Activated T-cell treated with anti-CD3 and anti-CD28 coated beads, Interleukin-2, amount 50 U/mL, for 72 hours (primary cell): ENCODE results near the gene NUF2. TPM values are rescaled to one million over a fixed set of nuclear protein-coding genes. Genes with fewer than 3 reads are reported as not detected.

Experiments
- ATAC-seq, 2 donors: fragments of 150-1000 bp; cut with Tn5 transposase; replicated peaks in 1 of 2; 2 replicates each; pipeline ENCODE4 v1.10.0; 2021; ENCODE audit warnings: moderate library complexity in 2 of 2, mild to moderate bottlenecking in 1 of 2
- DNase-seq, 2 donors: peaks; one replicate each; pipeline ENCODE4 v3.0.0; 2021 to 2022; ENCODE audit warnings: mixed read lengths in 1 of 2
- H3K27ac Mint-ChIP-seq: one replicate; pipeline ENCODE4 v1.8.0; 2022; ENCODE audit warnings: mild to moderate bottlenecking, moderate library complexity, mixed read lengths
- H3K27me3 Mint-ChIP-seq: one replicate; pipeline ENCODE4 v1.8.0; 2022; ENCODE audit warnings: low read depth, mixed read lengths
- H3K36me3 Mint-ChIP-seq, 2 donors: one replicate each; pipeline ENCODE4 v1.8.0; 2022; ENCODE audit warnings: mixed read lengths in 2 of 2, mild to moderate bottlenecking in 1 of 2; ENCODE audit not compliant: insufficient read depth in 2 of 2
- H3K4me1 Mint-ChIP-seq: one replicate; pipeline ENCODE4 v1.8.0; 2022; ENCODE audit warnings: low read depth, mixed read lengths
- H3K4me3 Mint-ChIP-seq, 2 donors: one replicate each; pipeline ENCODE4 v1.8.0; 2022; ENCODE audit warnings: mild to moderate bottlenecking in 2 of 2, mixed read lengths in 2 of 2, moderate library complexity in 2 of 2
- H3K9me3 Mint-ChIP-seq, 2 donors: one replicate each; pipeline ENCODE4 v1.8.0; 2022; ENCODE audit warnings: mixed read lengths in 2 of 2
- total RNA-seq, 2 donors: library from RNA; stranded (reverse); gene quantifications; one replicate each; pipeline ENCODE4 v1.2.3, GENCODE V29; 2022

The NUF2 gene
- total RNA-seq, 2 donors from 2014 or later = 56.5 to 59.6 TPM

- ATAC-seq (no peak), DNase-seq (no peak)
- H3K27me3 Mint-ChIP-seq = peaks cover 21% of the 10 kb centered on the region
- no peak overlapping the region for H3K4me3 Mint-ChIP-seq
- no peaks in the 10 kb centered on the region for H3K4me1 Mint-ChIP-seq
- peaks cover 0 to 1% of the 10 kb centered on the region in 2 donors for H3K9me3 Mint-ChIP-seq
- H3K27ac Mint-ChIP-seq = no peak overlapping the region
- no peaks in the 10 kb centered on the region for H3K36me3 Mint-ChIP-seq
Measured at GRCh38 chr1:163395790-163396189, 74.0 kb downstream of the NUF2 start.

GRCh38 chr1:163397451-163398200, 75.9 kb downstream of the NUF2 start:
- ATAC-seq (no peak), DNase-seq (no peak)
- H3K36me3 Mint-ChIP-seq = no peaks in the 10 kb centered on the region
- H3K27me3 Mint-ChIP-seq = peaks cover 21% of the 10 kb centered on the region
- no peak overlapping the region for H3K4me3 Mint-ChIP-seq
- H3K27ac Mint-ChIP-seq = no peak overlapping the region
- H3K9me3 Mint-ChIP-seq = peaks cover 0 to 1% of the 10 kb centered on the region in 2 donors
- no peaks in the 10 kb centered on the region for H3K4me1 Mint-ChIP-seq

DNA sequence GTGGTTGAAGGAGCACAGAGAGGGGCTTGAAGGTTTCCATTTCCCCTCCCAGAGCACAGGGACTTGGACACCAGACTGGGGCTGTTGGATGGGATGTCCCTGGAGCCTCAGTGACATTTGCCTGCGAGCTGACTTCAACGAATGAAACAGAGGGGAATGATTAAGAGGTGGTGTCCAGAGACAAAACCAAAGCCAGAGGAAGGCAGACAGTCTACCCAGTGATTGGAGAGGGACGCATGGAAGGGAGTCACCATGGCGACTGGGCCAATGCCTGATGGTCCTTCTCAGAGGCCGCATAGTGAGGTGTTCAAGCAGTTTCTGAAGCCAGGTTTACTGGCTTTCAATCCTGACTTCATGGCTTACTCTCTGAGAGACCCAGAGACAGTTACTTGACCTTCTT, 77.2 kb downstream of the NUF2 start:
- no peak for ATAC-seq
- H3K4me3 Mint-ChIP-seq = no peak overlapping the region
- H3K27ac Mint-ChIP-seq = no peak overlapping the region
- H3K36me3 Mint-ChIP-seq = no peaks in the 10 kb centered on the region
- DNase-seq = no peak
- H3K4me1 Mint-ChIP-seq = no peaks in the 10 kb centered on the region
- peaks cover 0 to 1% of the 10 kb centered on the region in 2 donors for H3K9me3 Mint-ChIP-seq
- H3K27me3 Mint-ChIP-seq = peaks cover 18% of the 10 kb centered on the region

GRCh38 chr1:163399976-163400601, 78.3 kb downstream of the NUF2 start:
- H3K36me3 Mint-ChIP-seq = no peaks in the 10 kb centered on the region
- H3K4me1 Mint-ChIP-seq = no peaks in the 10 kb centered on the region
- DNase-seq (no peak), ATAC-seq (no peak)
- H3K9me3 Mint-ChIP-seq = peaks cover 0 to 1% of the 10 kb centered on the region in 2 donors
- H3K4me3 Mint-ChIP-seq = no peak overlapping the region
- peaks cover 14% of the 10 kb centered on the region for H3K27me3 Mint-ChIP-seq
- H3K27ac Mint-ChIP-seq = no peak overlapping the region

DNA sequence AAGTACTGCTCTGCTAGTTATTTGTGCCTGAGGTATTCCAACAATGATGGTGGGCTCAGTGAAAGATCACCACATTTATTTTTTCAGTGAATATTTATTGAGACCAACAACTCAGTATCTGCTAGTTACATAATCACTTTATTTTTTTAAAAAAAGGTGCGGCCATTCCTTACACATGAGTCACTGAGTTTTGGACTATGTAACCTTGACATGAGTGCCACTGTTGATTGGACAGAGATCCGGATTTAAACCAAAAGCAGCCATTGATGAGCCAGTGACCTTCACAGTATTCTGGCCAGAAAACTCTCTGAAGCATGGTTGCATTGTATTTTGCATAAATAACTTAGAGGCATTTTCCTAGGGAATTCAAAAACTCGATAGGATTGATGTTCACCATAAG, 79.5 kb downstream of the NUF2 start:
- Mint-ChIP-seq H3K4me3 (no peak overlapping the region), H3K9me3 (peaks cover 0 to 1% of the 10 kb centered on the region in 2 donors), H3K36me3 (no peaks in the 10 kb centered on the region), H3K27me3 (peaks cover 14% of the 10 kb centered on the region), H3K4me1 (no peaks in the 10 kb centered on the region), H3K27ac (no peak overlapping the region)
- ATAC-seq (no peak), DNase-seq (no peak)

Other genes with a start within 250 kb of the NUF2 start
- 1 to 10 TPM; 5.3 to 8.4 TPM for gene RGS5, start 119.0 kb upstream of the NUF2 start, total RNA-seq